DOHH2 (cell line): ENCODE data around the gene WFIKKN2.

ENCODE experiments used
- H3F3A ChIP-seq: fragments of 200-600 bp; sonication (generic), shearing (Covaris generic); 2 replicates; pipeline ENCODE4 v1.6.0; 2016; ENCODE audit warnings: antibody characterized with exemption, mild to moderate bottlenecking; ENCODE audit not compliant: control insufficient read depth, insufficient read depth
- H3K27ac ChIP-seq: fragments of 200-600 bp; sonication (generic); 2 replicates; pipeline ENCODE4 v1.5.1; 2014; ENCODE audit warnings: low read depth, mild to moderate bottlenecking, low read length, moderate library complexity
- H3K27me3 ChIP-seq: fragments of 200-600 bp; sonication (generic); 2 replicates; pipeline ENCODE4 v1.6.1; 2014; ENCODE audit warnings: mild to moderate bottlenecking, low read length, mixed read lengths; ENCODE audit not compliant: control insufficient read depth
- H3K36me3 ChIP-seq: fragments of 200-600 bp; sonication (generic); 2 replicates; pipeline ENCODE4 v1.6.1; 2014; ENCODE audit warnings: mild to moderate bottlenecking, low read length, moderate library complexity, mixed read lengths; ENCODE audit not compliant: control insufficient read depth
- H3K4me1 ChIP-seq: fragments of 200-600 bp; sonication (generic); 2 replicates; pipeline ENCODE4 v1.6.1; 2014; ENCODE audit warnings: mild to moderate bottlenecking, low read length, mixed read lengths; ENCODE audit not compliant: control insufficient read depth
- H3K4me2 ChIP-seq: fragments of 200-600 bp; sonication (generic); 2 replicates; pipeline ENCODE4 v1.6.0; 2014; ENCODE audit warnings: mild to moderate bottlenecking, low read length, moderate library complexity
- H3K4me3 ChIP-seq: fragments of 200-600 bp; sonication (generic); 2 replicates; pipeline ENCODE4 v1.5.1; 2014; ENCODE audit warnings: mild to moderate bottlenecking, low read length, mixed read lengths
- H3K79me2 ChIP-seq: fragments of 200-600 bp; sonication (generic); 2 replicates; pipeline ENCODE4 v1.6.1; 2014; ENCODE audit warnings: mild to moderate bottlenecking, low read length, mixed read lengths; ENCODE audit not compliant: control insufficient read depth
- H3K9me2 ChIP-seq: fragments of 200-600 bp; sonication (generic); replicated peaks from 2 replicates; pipeline ENCODE4 v1.6.1; 2014; ENCODE audit warnings: mild to moderate bottlenecking, low read length, mixed read lengths; ENCODE audit not compliant: control insufficient read depth
- H3K9me3 ChIP-seq: fragments of 200-600 bp; sonication (generic); 2 replicates; pipeline ENCODE4 v1.6.1; 2014; ENCODE audit warnings: antibody characterized with exemption, low read length, mixed read lengths; ENCODE audit not compliant: control insufficient read depth, insufficient read depth
- H4K20me1 ChIP-seq: fragments of 200-600 bp; sonication (generic); 2 replicates; pipeline ENCODE4 v1.6.0; 2014; ENCODE audit warnings: low read depth, mild to moderate bottlenecking, antibody characterized with exemption, low read length, moderate library complexity; ENCODE audit not compliant: control insufficient read depth, insufficient read depth
- CTCF ChIP-seq: fragments of 200-600 bp; sonication (generic); IDR thresholded peaks from one replicate; pipeline ENCODE4 v1.5.1; 2014; ENCODE audit warnings: antibody characterized with exemption, mild to moderate bottlenecking, low read depth, low read length; ENCODE audit not compliant: poor library complexity, severe bottlenecking
- EZH2phosphoT487 ChIP-seq: fragments of 200-600 bp; sonication (generic); IDR thresholded peaks from 2 replicates; pipeline ENCODE4 v1.6.1; 2017; ENCODE audit warnings: borderline replicate concordance, mild to moderate bottlenecking, antibody characterized with exemption, low read length, moderate library complexity, mixed read lengths

The WFIKKN2 gene

GRCh38 chr17:50818261-50818660, 17.1 kb upstream of the WFIKKN2 start:
- no peaks in the 10 kb centered on the region for H3F3A ChIP-seq
- H4K20me1 ChIP-seq, result no peaks in the 10 kb centered on the region
- H3K36me3 ChIP-seq, result no peaks in the 10 kb centered on the region
- H3K4me3 ChIP-seq, result no peak overlapping the region
- TF ChIP-seq EZH2phosphoT487 (no peak), CTCF (no peak)
- H3K9me2 ChIP-seq, result no peaks in the 10 kb centered on the region
- H3K27ac ChIP-seq, result no peak overlapping the region
- H3K4me1 ChIP-seq, result no peaks in the 10 kb centered on the region
- peaks cover 6% of the 10 kb centered on the region; the same call in 1 of the 2 replicates for H3K27me3 ChIP-seq
- H3K4me2 ChIP-seq, result no peak overlapping the region
- no peaks in the 10 kb centered on the region for H3K79me2 ChIP-seq
- no peaks in the 10 kb centered on the region for H3K9me3 ChIP-seq

GRCh38 chr17:50818921-50819657, 16.3 kb upstream of the WFIKKN2 start:
- Histone ChIP-seq H3K4me2 (no peak overlapping the region), H3K9me3 (no peaks in the 10 kb centered on the region), H3K36me3 (no peaks in the 10 kb centered on the region), H3K27me3 (peaks cover 6% of the 10 kb centered on the region; the same call in 1 of the 2 replicates), H3K27ac (no peak overlapping the region), H4K20me1 (no peaks in the 10 kb centered on the region), H3K4me1 (no peaks in the 10 kb centered on the region), H3F3A (no peaks in the 10 kb centered on the region), H3K79me2 (no peaks in the 10 kb centered on the region), H3K4me3 (no peak overlapping the region), H3K9me2 (no peaks in the 10 kb centered on the region)
- TF ChIP-seq CTCF, result no peak
- no peak for TF ChIP-seq EZH2phosphoT487

GRCh38 chr17:50820651-50821050, 14.7 kb upstream of the WFIKKN2 start:
- no peaks in the 10 kb centered on the region for H3F3A ChIP-seq
- H3K4me3 ChIP-seq, result no peak overlapping the region
- H3K79me2 ChIP-seq, result no peaks in the 10 kb centered on the region
- TF ChIP-seq EZH2phosphoT487, result no peak
- no peak for TF ChIP-seq CTCF
- peaks cover 6% of the 10 kb centered on the region; the same call in 1 of the 2 replicates for H3K27me3 ChIP-seq
- no peaks in the 10 kb centered on the region for H4K20me1 ChIP-seq
- H3K4me1 ChIP-seq, result no peaks in the 10 kb centered on the region
- no peak overlapping the region for H3K4me2 ChIP-seq
- no peaks in the 10 kb centered on the region for H3K9me2 ChIP-seq
- H3K9me3 ChIP-seq, result no peaks in the 10 kb centered on the region
- no peaks in the 10 kb centered on the region for H3K36me3 ChIP-seq
- H3K27ac ChIP-seq, result no peak overlapping the region
